Activated B cell treated with CpG ODN at 0.5 μM for 24 hours (primary cell): ENCODE data around the gene SLC1A7. TPM values are rescaled to one million over a fixed set of nuclear protein-coding genes. Genes with fewer than 3 reads are reported as not detected.

Experiments used
- ATAC-seq: fragments of 200-7000 bp; cut with Tn5 transposase; one replicate; pipeline ENCODE4 v1.10.0; 2021; ENCODE audit warnings: low read depth, mild to moderate bottlenecking, moderate library complexity
- CTCF ChIA-PET: fragments of 350-600 bp; sonication (Branson Sonifier 250); formaldehyde crosslinking; loops from one replicate; lab custom pipeline; 2021; ENCODE audit warnings: antibody characterized with exemption; lab: Charles Lee
- POLR2A ChIA-PET: fragments of 350-600 bp; sonication (Branson Sonifier 250); formaldehyde crosslinking; loops from one replicate; lab custom pipeline; 2021; ENCODE audit warnings: antibody characterized with exemption; lab: Charles Lee
- DNase-seq: peaks from one replicate; pipeline ENCODE4 v3.0.0; 2022
- H3K27ac Mint-ChIP-seq: one replicate; pipeline ENCODE4 v1.8.0; 2020; ENCODE audit warnings: mixed read lengths
- H3K27me3 Mint-ChIP-seq: one replicate; pipeline ENCODE4 v1.8.0; 2021; ENCODE audit warnings: mixed read lengths
- H3K36me3 Mint-ChIP-seq: one replicate; pipeline ENCODE4 v1.8.0; 2021; ENCODE audit warnings: low read depth, mixed read lengths
- H3K4me1 Mint-ChIP-seq: one replicate; pipeline ENCODE4 v1.8.0; 2021; ENCODE audit warnings: mixed read lengths
- H3K4me3 Mint-ChIP-seq: one replicate; pipeline ENCODE4 v1.8.0; 2020; ENCODE audit warnings: mild to moderate bottlenecking, mixed read lengths
- H3K9me3 Mint-ChIP-seq: one replicate; pipeline ENCODE4 v1.8.0; 2020; ENCODE audit warnings: mixed read lengths
- CTCF ChIP-seq: fragments of 200-600 bp; IDR thresholded peaks from one replicate; pipeline ENCODE4 v1.8.0; 2022; ENCODE audit warnings: antibody characterized with exemption, mild to moderate bottlenecking
- intact Hi-C: fragments of 100-400 bp; cut with micrococcal nuclease; formaldehyde crosslinking; loops from one replicate; pipeline ENCODE4 v1.15.1; 2024
- total RNA-seq: library from RNA; stranded (reverse); gene quantifications from 2 replicates; pipeline ENCODE4 v1.2.3, GENCODE V29; 2022

SLC1A7 gene
- total RNA-seq, 1 donor from 2014 or later = not detected

DNA sequence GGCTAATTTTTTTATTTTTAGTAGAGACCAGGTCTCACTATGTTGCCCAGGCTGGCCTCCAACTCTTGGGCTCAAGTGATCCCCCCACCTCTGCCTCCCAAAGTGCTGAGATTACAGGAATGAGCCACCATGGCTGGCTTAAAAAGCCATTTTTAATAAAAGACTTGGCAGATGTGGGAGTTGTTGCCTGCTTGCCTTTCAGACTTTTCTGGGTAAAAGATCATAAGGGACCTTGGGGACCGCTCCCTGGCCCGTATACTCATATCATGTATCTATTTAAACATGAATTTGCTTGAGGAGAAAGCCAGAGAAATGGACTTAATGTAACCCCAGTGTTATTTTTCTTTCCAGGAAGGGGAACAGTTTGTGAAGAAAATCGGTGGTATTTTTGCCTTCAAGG, 103.9 kb downstream of the SLC1A7 start:
- Mint-ChIP-seq H3K4me1 (no peaks in the 10 kb centered on the region), H3K27ac (no peak overlapping the region), H3K9me3 (no peaks in the 10 kb centered on the region), H3K36me3 (peaks cover 42% of the 10 kb centered on the region), H3K27me3 (no peaks in the 10 kb centered on the region), H3K4me3 (no peak overlapping the region)
- ATAC-seq (no peak), DNase-seq (no peak)
- ChIA-PET CTCF (no interaction called here), POLR2A (no interaction called here)
- no peak for TF ChIP-seq CTCF
- intact Hi-C loops = no loop called here

Other genes starting within 250 kb of the SLC1A7 start
- 84.4 and 97.7 TPM in 2 replicates for gene ECHDC2, start 220.9 kb downstream of the SLC1A7 start, total RNA-seq
- 67.2 and 72.2 TPM in 2 replicates for gene SCP2, start 215.4 kb downstream of the SLC1A7 start, total RNA-seq
- not detected in 2 replicates for gene PODN, start 80.4 kb downstream of the SLC1A7 start, total RNA-seq
- 12.5 and 15.7 TPM in 2 replicates for gene CPT2, start 54.2 kb upstream of the SLC1A7 start, total RNA-seq
- gene CZIB, start 78.0 kb upstream of the SLC1A7 start, total RNA-seq = 48.9 and 51.8 TPM in 2 replicates
- gene MAGOH, start 95.9 kb upstream of the SLC1A7 start, total RNA-seq = 56.6 and 65.0 TPM in 2 replicates
- gene LRP8, start 185.4 kb upstream of the SLC1A7 start, total RNA-seq = 25.1 and 40.6 TPM in 2 replicates